Neural cell (in vitro differentiated cells): ENCODE data around the gene ROBO1. TPM values are rescaled to one million over a fixed set of nuclear protein-coding genes. Genes with fewer than 3 reads are reported as not detected.
"Not testable (repeated sequence)": the region's sequence is repeated elsewhere in the genome, so short reads cannot be mapped to it uniquely, and the experiment has no call there.

Source experiments
- H2AFZ ChIP-seq: fragments of 200-600, 300-800 bp; sonication (generic), shearing (Covaris generic); 2 replicates; pipeline ENCODE4 v1.6.0; 2014; ENCODE audit warnings: low read depth, mild to moderate bottlenecking, antibody characterized with exemption, low read length, moderate library complexity
- H3F3A ChIP-seq: fragments of 200-600 bp; shearing (Covaris generic); 2 replicates; pipeline ENCODE4 v1.6.1; 2016; ENCODE audit warnings: mild to moderate bottlenecking, moderate library complexity, mixed read lengths, antibody characterized with exemption, low read length; ENCODE audit not compliant: insufficient read depth, poor library complexity, severe bottlenecking
- H3K27ac ChIP-seq: fragments of 200-600, 300-800 bp; sonication (generic), shearing (Covaris generic); 2 replicates; pipeline ENCODE4 v1.5.1; 2014; ENCODE audit warnings: mild to moderate bottlenecking, low read length, moderate library complexity
- H3K27me3 ChIP-seq: fragments of 300-800, 200-600 bp; sonication (generic), shearing (Covaris generic); 2 replicates; pipeline ENCODE4 v1.6.0; 2014; ENCODE audit warnings: mild to moderate bottlenecking, low read depth, low read length, moderate library complexity; ENCODE audit not compliant: insufficient read depth
- H3K36me3 ChIP-seq: fragments of 300-800, 200-600 bp; sonication (generic), shearing (Covaris generic); 2 replicates; pipeline ENCODE4 v1.5.1; 2014; ENCODE audit warnings: mild to moderate bottlenecking, antibody characterized with exemption, low read length, moderate library complexity; ENCODE audit not compliant: insufficient read depth
- H3K4me2 ChIP-seq: fragments of 300-800, 200-600 bp; sonication (generic), shearing (Covaris generic); 2 replicates; pipeline ENCODE4 v1.6.0; 2014; ENCODE audit warnings: mild to moderate bottlenecking, low read length
- H3K4me3 ChIP-seq: fragments of 300-800, 200-600 bp; sonication (generic), shearing (Covaris generic); 2 replicates; pipeline ENCODE4 v1.5.1; 2014; ENCODE audit warnings: mild to moderate bottlenecking, low read length, moderate library complexity
- H3K79me2 ChIP-seq: fragments of 200-600 bp; shearing (Covaris generic); replicated peaks from 2 replicates; pipeline ENCODE4 v1.6.0; 2014; ENCODE audit warnings: mild to moderate bottlenecking, low read length, moderate library complexity; ENCODE audit not compliant: insufficient read depth
- H3K9ac ChIP-seq: fragments of 300-800, 200-600 bp; sonication (generic), shearing (Covaris generic); 2 replicates; pipeline ENCODE4 v1.6.1; 2016; ENCODE audit warnings: mild to moderate bottlenecking, low read length, mixed read lengths
- H3K9me2 ChIP-seq: fragments of 200-600 bp; shearing (Covaris generic); 2 replicates; pipeline ENCODE4 v1.6.1; 2016; ENCODE audit warnings: mild to moderate bottlenecking, low read length, mixed read lengths; ENCODE audit not compliant: insufficient read depth
- H3K9me3 ChIP-seq: fragments of 200-600, 300-800 bp; sonication (generic), shearing (Covaris generic); 2 replicates; pipeline ENCODE4 v1.6.1; 2016; ENCODE audit warnings: mild to moderate bottlenecking, mixed run types, low read length, moderate library complexity, mixed read lengths
- H4K20me1 ChIP-seq: fragments of 200-600 bp; shearing (Covaris generic); 2 replicates; pipeline ENCODE4 v1.6.1; 2016; ENCODE audit warnings: mild to moderate bottlenecking, mixed run types; ENCODE audit not compliant: insufficient read depth
- EP300 ChIP-seq: fragments of 450-650 bp; conservative IDR thresholded peaks from 2 replicates; pipeline ENCODE4 v1.6.1; 2014; ENCODE audit warnings: antibody characterized with exemption, mild to moderate bottlenecking, moderate library complexity; ENCODE audit not compliant: poor library complexity, severe bottlenecking
- EZH2 ChIP-seq: fragments of 200-600, 300-800 bp; shearing (Covaris generic), sonication (generic); IDR thresholded peaks from 2 replicates; pipeline ENCODE4 v1.6.1; 2014; ENCODE audit warnings: antibody characterized with exemption, low read length, borderline replicate concordance, mild to moderate bottlenecking; ENCODE audit not compliant: insufficient read depth, poor library complexity, severe bottlenecking
- MXI1 ChIP-seq: fragments of 450-650 bp; conservative IDR thresholded peaks from 2 replicates; pipeline ENCODE4 v1.6.1; 2014; ENCODE audit warnings: antibody characterized with exemption, mild to moderate bottlenecking; ENCODE audit not compliant: poor library complexity, severe bottlenecking
- POLR2AphosphoS5 ChIP-seq: IDR thresholded peaks from 2 replicates; pipeline ENCODE4 v1.6.1; 2012
- RAD21 ChIP-seq: fragments of 450-650 bp; conservative IDR thresholded peaks from 2 replicates; pipeline ENCODE4 v1.6.1; 2014; ENCODE audit warnings: antibody characterized with exemption, mild to moderate bottlenecking, moderate library complexity
- SMC3 ChIP-seq: fragments of 450-650 bp; conservative IDR thresholded peaks from 2 replicates; pipeline ENCODE4 v1.6.1; 2014; ENCODE audit warnings: antibody characterized with exemption, mild to moderate bottlenecking, moderate library complexity; ENCODE audit not compliant: poor library complexity
- TAF1 ChIP-seq: IDR thresholded peaks from 2 replicates; pipeline ENCODE4 v1.6.1; 2012; ENCODE audit warnings: low read depth
- polyA plus RNA-seq: library from polyadenylated mRNA; depleted of rRNA; stranded (reverse); fragments of >200 nt; gene quantifications from 2 replicates; pipeline ENCODE4 v1.2.3, GENCODE V29; 2014
- TF ChIP-seq, protein P1 (sequence below): fragments of 450-650 bp; IDR thresholded peaks from 2 replicates; pipeline ENCODE4 v1.5.1; 2014; ENCODE audit warnings: antibody characterized with exemption, mild to moderate bottlenecking, moderate library complexity; ENCODE audit not compliant: poor library complexity, severe bottlenecking
- TF ChIP-seq, protein P2 (sequence below): IDR thresholded peaks from 2 replicates; pipeline ENCODE4 v1.6.1; 2012; ENCODE audit warnings: borderline replicate concordance

The ROBO1 gene
- polyA plus RNA-seq, 1 donor from 2014 or later, result 183 TPM

DNA sequence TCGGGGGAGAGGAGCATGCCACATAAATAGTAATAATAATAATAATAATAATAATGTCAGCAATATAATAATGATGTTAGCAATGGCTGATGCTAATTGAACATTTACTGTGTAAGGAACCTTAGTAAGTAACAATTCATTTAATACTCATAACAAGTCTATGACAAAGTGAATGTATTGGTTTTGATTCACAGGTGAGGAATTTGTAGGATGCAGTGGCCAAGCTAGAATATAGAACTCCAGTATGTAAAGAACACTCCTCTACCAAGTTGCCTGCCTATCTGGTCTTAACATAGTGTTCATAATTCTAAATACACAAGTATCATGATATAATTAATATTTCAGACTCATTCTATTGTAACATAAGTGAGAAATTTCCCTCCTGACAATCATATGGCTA is 1016.5 kb downstream of the ROBO1 start:
- no peaks in the 10 kb centered on the region for H3F3A ChIP-seq
- no peaks in the 10 kb centered on the region for H4K20me1 ChIP-seq
- H3K4me3 ChIP-seq, result no peak overlapping the region
- peaks cover 28% of the 10 kb centered on the region for H3K79me2 ChIP-seq
- no peak overlapping the region for H3K4me2 ChIP-seq
- H3K36me3 ChIP-seq, result no peaks in the 10 kb centered on the region
- H3K9me3 ChIP-seq, result no peaks in the 10 kb centered on the region
- H3K27ac ChIP-seq, result no peak overlapping the region
- H3K27me3 ChIP-seq, result no peaks in the 10 kb centered on the region
- no peaks in the 10 kb centered on the region for H3K9me2 ChIP-seq
- H2AFZ ChIP-seq, result no peak overlapping the region
- TF ChIP-seq, protein P1, sequence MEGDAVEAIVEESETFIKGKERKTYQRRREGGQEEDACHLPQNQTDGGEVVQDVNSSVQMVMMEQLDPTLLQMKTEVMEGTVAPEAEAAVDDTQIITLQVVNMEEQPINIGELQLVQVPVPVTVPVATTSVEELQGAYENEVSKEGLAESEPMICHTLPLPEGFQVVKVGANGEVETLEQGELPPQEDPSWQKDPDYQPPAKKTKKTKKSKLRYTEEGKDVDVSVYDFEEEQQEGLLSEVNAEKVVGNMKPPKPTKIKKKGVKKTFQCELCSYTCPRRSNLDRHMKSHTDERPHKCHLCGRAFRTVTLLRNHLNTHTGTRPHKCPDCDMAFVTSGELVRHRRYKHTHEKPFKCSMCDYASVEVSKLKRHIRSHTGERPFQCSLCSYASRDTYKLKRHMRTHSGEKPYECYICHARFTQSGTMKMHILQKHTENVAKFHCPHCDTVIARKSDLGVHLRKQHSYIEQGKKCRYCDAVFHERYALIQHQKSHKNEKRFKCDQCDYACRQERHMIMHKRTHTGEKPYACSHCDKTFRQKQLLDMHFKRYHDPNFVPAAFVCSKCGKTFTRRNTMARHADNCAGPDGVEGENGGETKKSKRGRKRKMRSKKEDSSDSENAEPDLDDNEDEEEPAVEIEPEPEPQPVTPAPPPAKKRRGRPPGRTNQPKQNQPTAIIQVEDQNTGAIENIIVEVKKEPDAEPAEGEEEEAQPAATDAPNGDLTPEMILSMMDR, result no peak
- TF ChIP-seq EZH2, result no peak
- TF ChIP-seq RAD21, result no peak
- TF ChIP-seq, protein P2, sequence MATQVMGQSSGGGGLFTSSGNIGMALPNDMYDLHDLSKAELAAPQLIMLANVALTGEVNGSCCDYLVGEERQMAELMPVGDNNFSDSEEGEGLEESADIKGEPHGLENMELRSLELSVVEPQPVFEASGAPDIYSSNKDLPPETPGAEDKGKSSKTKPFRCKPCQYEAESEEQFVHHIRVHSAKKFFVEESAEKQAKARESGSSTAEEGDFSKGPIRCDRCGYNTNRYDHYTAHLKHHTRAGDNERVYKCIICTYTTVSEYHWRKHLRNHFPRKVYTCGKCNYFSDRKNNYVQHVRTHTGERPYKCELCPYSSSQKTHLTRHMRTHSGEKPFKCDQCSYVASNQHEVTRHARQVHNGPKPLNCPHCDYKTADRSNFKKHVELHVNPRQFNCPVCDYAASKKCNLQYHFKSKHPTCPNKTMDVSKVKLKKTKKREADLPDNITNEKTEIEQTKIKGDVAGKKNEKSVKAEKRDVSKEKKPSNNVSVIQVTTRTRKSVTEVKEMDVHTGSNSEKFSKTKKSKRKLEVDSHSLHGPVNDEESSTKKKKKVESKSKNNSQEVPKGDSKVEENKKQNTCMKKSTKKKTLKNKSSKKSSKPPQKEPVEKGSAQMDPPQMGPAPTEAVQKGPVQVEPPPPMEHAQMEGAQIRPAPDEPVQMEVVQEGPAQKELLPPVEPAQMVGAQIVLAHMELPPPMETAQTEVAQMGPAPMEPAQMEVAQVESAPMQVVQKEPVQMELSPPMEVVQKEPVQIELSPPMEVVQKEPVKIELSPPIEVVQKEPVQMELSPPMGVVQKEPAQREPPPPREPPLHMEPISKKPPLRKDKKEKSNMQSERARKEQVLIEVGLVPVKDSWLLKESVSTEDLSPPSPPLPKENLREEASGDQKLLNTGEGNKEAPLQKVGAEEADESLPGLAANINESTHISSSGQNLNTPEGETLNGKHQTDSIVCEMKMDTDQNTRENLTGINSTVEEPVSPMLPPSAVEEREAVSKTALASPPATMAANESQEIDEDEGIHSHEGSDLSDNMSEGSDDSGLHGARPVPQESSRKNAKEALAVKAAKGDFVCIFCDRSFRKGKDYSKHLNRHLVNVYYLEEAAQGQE, result no peak
- TF ChIP-seq TAF1, result no peak
- TF ChIP-seq EP300, result no peak
- H3K9ac ChIP-seq, result no peak overlapping the region

DNA sequence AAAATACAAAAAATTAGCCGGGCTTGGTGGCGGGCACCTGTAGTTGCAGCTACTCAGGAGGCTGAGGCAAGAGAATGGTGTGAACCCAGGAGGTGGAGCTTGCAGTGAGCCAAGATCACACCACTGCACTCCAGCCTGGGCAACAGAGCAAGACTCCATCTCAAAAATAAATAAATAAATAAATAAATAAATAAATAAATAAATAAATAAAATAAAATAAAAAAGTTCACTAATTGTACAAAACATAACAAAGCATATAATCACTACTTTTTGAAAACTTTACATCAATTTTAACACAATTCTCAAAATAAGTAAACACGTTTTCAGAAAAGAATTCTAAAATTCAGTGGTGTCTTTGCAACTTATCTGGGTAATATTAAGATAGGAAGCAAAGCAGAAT is 1017.5 kb downstream of the ROBO1 start:
- H2AFZ ChIP-seq, H3K9me3 ChIP-seq, H3K27ac ChIP-seq, H3K4me3 ChIP-seq, H3K4me2 ChIP-seq, H3F3A ChIP-seq, H3K36me3 ChIP-seq, H3K27me3 ChIP-seq, H3K9me2 ChIP-seq, H3K9ac ChIP-seq, H4K20me1 ChIP-seq: not testable (repeated sequence)
- H3K79me2 ChIP-seq, result peaks cover 28% of the 10 kb centered on the region

DNA sequence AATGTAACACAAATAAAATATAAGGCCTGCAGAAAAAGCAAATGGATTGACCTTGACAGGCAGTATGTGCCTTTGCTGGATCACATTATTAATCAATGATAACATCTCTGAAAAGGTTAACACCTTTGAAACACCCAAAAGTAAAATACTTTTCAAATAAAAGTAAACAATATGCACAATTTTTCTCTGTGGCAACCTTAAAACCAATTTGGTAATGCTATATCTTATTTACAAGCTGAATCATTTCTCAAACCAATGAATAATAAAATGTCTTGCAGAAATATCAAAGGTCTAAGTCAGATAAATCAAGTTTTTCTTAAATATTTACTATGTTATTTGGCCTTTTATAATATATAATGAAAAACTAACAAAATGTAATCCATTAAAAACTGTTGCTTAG is 1018.7 kb downstream of the ROBO1 start:
- no peak overlapping the region for H3K4me3 ChIP-seq
- H3K27ac ChIP-seq, result no peak overlapping the region
- H3K79me2 ChIP-seq, result peaks cover 23% of the 10 kb centered on the region
- no peak for TF ChIP-seq MXI1
- TF ChIP-seq, protein P1, result no peak
- TF ChIP-seq EP300, result no peak
- no peak for TF ChIP-seq SMC3
- no peak for TF ChIP-seq TAF1
- TF ChIP-seq RAD21, result no peak
- TF ChIP-seq EZH2, result no peak
- TF ChIP-seq POLR2AphosphoS5, result no peak
- TF ChIP-seq, protein P2, result no peak
- H3F3A ChIP-seq, result no peaks in the 10 kb centered on the region
- no peak overlapping the region for H2AFZ ChIP-seq
- H3K9ac ChIP-seq, result no peak overlapping the region
- H3K4me2 ChIP-seq, result no peak overlapping the region
- no peaks in the 10 kb centered on the region for H3K9me3 ChIP-seq
- no peaks in the 10 kb centered on the region for H4K20me1 ChIP-seq
- H3K9me2 ChIP-seq, result no peaks in the 10 kb centered on the region
- no peaks in the 10 kb centered on the region for H3K36me3 ChIP-seq
- H3K27me3 ChIP-seq, result no peaks in the 10 kb centered on the region
